ENCODE measurements around the gene WIZ. TPM values are rescaled to one million over a fixed set of nuclear protein-coding genes. Genes with fewer than 3 reads are reported as not detected.
"Not testable (repeated sequence)": the region's sequence is repeated elsewhere in the genome, so short reads cannot be mapped to it uniquely, and the experiment has no call there.

The WIZ gene
- polyA plus RNA-seq, 10 donors = 20.2 to 31.0 (median 28.3) TPM

- DNase-seq = no peak
These were observed 31.6 kb downstream of the WIZ start for GRCh38 chr19:15418231-15418578.

- peak in 1 of 3 donors; percentile 25 for DNase-seq
These were observed 32.1 kb downstream of the WIZ start for GRCh38 chr19:15417699-15418098.

- no peak for DNase-seq
These were observed 36.9 kb downstream of the WIZ start for GRCh38 chr19:15412832-15413231.

GRCh38 chr19:15411351-15411750 lies 38.4 kb downstream of the WIZ start:
- DNase-seq = not testable (repeated sequence)

GRCh38 chr19:15404780-15405211 lies 45.0 kb downstream of the WIZ start:
- no peak for DNase-seq

GRCh38 chr19:15404097-15404779 lies 45.5 kb downstream of the WIZ start:
- DNase-seq = no peak

GRCh38 chr19:15403151-15403531 lies 46.6 kb downstream of the WIZ start:
- no peak for DNase-seq

GRCh38 chr19:15402411-15403150 lies 47.2 kb downstream of the WIZ start:
- DNase-seq = peak in 2 of 3 donors; percentile 13 to 34

- DNase-seq = no peak
These were observed 48.4 kb downstream of the WIZ start for GRCh38 chr19:15401397-15401710.

GRCh38 chr19:15400521-15401396 lies 49.0 kb downstream of the WIZ start:
- DNase-seq = no peak

GRCh38 chr19:15399635-15400034 lies 50.1 kb downstream of the WIZ start:
- DNase-seq = no peak

GRCh38 chr19:15399234-15399515 lies 50.6 kb downstream of the WIZ start:
- no peak for DNase-seq

GRCh38 chr19:15398501-15399233 lies 51.1 kb downstream of the WIZ start:
- no peak for DNase-seq

GRCh38 chr19:15397782-15398181 lies 52.0 kb downstream of the WIZ start:
- no peak for DNase-seq

- no peak for DNase-seq
These were observed 52.5 kb downstream of the WIZ start for GRCh38 chr19:15397236-15397635.

GRCh38 chr19:15396436-15396835 lies 53.3 kb downstream of the WIZ start:
- DNase-seq = no peak

- DNase-seq = not testable (repeated sequence)
These were observed 54.5 kb downstream of the WIZ start for GRCh38 chr19:15395251-15395650.

- DNase-seq = no peak
These were observed 55.3 kb downstream of the WIZ start for GRCh38 chr19:15394426-15394825.

GRCh38 chr19:15393963-15394362 lies 55.8 kb downstream of the WIZ start:
- no peak for DNase-seq

GRCh38 chr19:15390814-15391213 lies 58.9 kb downstream of the WIZ start:
- DNase-seq = no peak

- DNase-seq = no peak
These were observed 67.9 kb downstream of the WIZ start for GRCh38 chr19:15381864-15382263.

- no peak for DNase-seq
These were observed 68.3 kb downstream of the WIZ start for GRCh38 chr19:15381429-15381828.

Measured in muscle of back (tissue), 11 donors.